ENCODE results near the gene CHSY1.

Gene CHSY1

DNA sequence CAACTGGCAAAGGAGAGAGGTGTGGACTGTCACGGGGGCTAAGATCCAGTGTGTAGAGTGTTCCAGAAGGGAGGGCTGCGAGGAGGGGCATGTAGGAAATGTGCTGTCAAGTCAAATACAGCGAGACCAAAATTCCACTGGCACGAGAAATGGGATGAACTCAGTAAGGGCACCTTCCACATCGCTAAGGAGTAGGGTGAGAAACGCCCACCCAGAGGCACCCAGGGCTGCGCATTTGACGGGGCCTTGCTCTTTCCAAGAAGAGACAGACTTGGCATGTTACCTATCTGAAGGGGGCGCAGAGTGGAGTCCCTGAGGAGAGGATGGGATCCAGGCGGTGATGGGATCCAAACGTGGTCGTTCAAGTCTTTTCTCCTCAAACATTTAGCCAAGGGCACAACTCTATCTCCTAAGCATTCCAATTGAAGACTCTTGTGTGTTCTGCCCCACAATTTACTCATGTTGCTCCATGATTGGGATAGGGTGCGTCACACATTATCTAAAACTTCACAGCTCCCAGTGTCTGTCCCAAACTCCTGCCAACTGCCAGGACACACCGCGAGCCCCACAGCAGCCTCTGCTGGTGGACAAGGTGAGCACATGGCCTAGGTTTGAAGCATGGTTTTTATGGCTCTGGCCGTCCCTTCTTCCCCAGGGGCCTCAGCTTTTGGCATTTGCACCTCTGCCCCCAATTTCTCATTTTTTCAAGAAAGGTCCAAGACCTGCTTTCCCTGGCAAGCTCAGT is 17.8 kb upstream of the CHSY1 start:
- no peak for DNase-seq (ENCODE audit: low read depth)

DNA sequence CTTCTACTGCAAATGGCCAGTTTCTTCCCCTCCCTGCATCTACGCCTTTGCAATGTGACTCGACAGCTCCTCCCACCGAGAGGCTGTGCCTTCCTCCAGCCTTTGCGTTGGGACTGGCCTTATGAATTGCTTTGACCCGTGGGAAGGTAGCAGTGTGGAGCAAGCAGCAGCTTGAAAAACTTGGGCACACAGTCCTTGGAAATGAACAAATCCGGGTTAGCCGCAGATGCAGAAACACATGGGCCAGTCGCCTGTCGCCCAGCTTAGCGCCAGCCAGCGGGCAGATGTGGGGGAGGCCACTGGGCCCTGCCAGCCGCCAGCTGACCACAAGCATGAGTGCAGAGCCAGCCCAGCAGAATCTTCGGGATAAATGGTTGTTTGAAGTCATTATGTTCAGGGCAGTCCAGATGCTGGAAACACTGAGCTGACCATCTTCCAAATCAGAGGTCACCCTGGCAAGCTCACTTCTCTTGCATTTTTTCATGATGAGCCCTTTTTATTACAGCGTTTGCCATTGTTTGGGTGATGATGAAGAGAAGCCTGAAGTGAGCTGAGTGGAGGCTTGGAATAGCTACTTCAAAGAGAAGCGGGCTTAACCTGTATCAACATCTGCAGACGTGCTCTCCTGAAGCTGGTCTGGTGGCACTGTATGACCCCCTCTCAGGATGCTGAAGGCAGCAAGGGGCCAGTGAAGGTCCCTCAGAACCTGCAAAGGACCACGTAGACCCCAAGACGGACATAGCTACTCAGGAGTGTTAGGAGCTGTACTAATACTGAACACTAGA is 15.7 kb upstream of the CHSY1 start:
- DNase-seq (ENCODE audit: low read depth) = no peak

- no peak for DNase-seq (ENCODE audit: low read depth)
Observed at GRCh38 chr15:101266787-101267186, 14.9 kb upstream of the CHSY1 start.

GRCh38 chr15:101266034-101266433 is 14.2 kb upstream of the CHSY1 start:
- DNase-seq (ENCODE audit: low read depth) = no peak

GRCh38 chr15:101264911-101265641 is 13.2 kb upstream of the CHSY1 start:
- DNase-seq (ENCODE audit: low read depth) = no peak

- no peak for DNase-seq (ENCODE audit: low read depth)
Observed at GRCh38 chr15:101264011-101264410, 12.2 kb upstream of the CHSY1 start.

DNA sequence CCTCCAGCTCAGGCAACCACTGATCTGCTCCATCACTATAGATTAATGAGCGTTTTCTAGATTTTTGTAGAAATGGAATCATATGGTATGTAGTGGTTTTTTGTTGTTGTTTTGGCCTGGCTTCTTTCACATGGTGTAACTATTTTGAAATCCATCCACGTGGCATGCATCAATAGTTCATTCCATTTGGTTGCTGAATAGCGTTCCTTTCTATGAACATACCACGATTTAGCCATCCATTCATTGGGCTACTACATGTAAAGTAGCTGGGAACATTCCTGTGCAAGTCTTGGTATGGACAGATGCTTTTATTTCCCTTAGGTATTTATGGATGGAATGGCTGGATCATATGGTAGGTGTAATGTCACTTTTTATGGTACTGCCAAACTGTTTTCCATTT is 10.7 kb upstream of the CHSY1 start:
- DNase-seq (ENCODE audit: low read depth) = no peak

- DNase-seq (ENCODE audit: low read depth) = no peak
Observed at GRCh38 chr15:101258238-101259144, 6.6 kb upstream of the CHSY1 start.

DNA sequence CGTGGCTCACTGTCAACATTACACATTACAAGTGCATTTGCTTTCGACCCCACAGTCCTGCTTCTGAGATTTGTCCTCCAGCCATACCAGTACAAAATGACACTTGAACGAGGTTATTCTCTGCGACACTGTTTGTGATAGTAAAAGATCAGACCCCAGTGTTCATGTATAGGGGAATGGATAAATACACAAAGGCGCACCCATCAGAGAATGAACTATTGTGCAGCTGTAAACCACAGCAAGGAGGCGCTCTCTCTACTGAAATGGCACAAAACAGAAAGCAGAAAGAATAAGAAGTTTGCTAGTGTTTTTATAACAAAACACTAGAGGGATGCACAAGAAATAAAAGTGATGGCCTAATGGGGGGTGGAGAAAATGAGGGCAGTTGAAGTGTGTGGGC is 4.9 kb upstream of the CHSY1 start:
- DNase-seq (ENCODE audit: low read depth) = no peak

DNA sequence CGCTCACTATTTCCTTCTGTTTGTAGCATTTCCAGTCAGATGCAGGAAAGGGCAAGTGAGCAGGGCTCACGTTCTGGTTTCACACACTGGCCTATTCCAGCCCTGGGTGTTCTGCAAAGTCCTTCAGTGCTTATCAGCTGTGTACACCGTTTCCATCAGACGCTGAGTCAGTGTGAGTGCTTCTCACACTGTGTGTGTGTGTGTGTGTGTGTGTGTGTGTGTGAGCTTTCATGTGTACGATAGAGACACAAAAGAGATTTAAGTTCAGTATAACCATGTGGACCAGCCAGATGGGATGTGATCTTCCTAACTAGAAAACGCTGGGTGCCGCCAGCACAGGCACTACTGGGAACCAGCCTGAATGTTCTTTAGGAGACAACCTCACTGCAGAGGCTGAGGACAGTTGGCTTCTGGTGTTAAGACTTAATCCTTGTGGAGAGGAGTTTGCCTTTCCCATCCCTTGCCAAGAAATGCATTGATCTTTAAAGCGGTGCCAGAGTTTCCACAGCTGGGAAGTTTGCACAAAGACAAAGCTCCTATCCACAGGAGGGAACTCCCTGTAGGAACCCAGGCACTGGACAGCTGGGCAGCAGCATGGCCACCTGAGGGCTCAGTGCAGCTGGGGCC is 3.9 kb upstream of the CHSY1 start:
- DNase-seq (ENCODE audit: low read depth) = no peak

DNA sequence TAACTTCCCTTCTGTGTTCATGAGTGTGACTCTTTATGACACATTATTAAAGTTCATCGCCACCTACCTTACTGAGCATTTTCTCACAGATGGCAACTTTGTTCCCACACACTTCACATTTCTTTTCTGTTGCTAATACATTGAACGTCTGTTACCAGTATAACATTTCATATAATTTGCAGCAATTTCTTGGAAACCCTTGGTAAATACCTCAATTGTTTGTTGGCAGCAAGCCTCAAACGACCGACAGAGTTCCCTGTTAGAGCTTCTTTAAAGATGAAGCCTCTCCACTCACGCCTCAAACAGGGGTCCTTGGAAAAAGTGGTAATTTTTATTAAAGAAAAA is 3.2 kb upstream of the CHSY1 start:
- no peak for DNase-seq (ENCODE audit: low read depth)

DNA sequence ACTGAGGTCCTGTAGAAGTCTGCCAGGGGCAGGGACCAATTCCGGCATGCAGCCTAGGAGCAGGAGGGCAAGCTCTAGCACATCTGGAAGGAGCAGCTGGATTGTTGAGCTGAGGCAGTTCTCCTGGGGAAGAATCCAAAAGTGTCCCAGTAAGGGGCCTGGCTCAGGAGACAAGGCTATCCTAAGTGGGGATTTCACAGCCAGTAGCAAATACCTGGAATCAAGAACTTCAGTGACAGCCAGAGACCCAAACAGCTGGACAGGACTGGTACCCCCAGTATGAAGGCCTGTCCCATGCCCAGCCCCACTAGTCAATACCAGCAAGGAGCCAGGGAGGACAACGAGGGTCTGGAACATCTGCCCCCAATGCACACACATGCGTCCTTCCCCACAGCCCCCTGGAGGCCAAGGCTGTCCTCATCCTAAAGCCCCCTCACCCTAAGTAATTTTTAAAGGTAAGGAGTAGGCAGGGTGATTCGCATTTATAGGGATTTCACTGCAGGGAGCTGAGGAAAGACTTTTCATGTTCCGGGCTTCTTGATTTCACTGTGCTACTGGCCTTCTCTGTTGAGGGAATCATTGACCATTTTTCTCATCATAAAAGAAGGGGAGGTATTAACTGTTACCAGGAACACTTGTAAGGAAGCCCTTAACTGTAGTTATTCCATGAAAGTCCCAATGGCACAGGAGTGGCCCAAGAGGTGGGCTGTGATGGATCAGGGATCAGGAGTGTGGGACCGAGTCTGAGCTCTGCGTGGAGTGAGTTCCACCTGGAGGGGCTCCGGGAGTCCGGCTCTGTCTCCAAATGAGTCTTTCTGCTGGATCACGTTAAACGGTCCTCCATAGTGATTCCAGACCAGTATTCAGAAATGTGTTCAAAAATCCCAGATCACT is 2.6 kb upstream of the CHSY1 start:
- no peak for DNase-seq (ENCODE audit: low read depth)

GRCh38 chr15:101252836-101253235 is 988 bp upstream of the CHSY1 start:
- DNase-seq (ENCODE audit: low read depth) = no peak

DNA sequence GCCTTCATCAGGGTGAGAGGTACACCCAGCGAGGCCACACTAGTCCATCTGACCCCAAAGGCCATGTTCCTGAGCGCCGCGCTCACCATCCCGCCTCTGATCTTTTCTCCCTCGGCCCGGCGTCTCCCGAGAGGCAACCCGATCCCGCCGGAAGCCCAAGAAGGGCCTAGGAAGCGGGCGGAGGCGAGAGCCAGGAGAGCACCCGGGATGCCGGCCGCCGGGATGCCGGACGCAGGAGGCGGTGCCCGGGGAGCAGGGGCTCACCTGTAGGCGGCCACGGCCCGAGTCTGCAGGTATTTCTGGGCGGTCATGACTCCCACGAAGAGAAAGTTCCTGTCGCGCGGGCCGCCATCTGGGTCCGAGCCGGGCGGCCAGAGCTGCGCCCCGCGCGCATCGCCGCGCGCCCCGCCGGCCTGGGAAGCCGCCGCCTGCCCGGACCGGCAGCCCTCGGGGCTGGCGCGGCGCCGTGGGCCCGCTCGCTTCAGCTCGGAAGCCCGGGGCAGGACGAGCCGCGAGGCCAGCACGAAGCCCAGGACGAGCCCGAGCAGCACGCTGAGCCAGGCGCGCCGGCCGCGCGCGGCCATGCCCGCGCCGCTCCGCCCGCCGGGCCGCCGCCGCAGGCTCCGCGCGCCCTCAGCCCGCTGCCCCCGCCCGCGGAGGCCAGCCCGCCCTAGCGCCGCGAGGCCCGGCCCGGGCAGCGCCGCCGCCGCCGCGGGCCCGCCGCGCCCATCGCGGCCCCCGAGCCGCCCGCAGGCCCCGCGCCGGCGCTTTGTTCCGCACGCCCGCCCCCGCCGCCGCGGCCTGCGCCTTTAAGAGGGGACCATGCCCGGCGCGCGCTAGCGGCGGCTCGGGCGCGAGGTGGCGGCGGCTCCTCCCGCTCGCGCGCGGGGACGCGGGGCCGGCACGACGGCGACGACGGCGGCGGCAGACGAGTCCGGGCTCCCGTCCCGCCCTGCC is 697 bp downstream of the CHSY1 start:
- peak; percentile 41 for DNase-seq (ENCODE audit: low read depth)

DNA sequence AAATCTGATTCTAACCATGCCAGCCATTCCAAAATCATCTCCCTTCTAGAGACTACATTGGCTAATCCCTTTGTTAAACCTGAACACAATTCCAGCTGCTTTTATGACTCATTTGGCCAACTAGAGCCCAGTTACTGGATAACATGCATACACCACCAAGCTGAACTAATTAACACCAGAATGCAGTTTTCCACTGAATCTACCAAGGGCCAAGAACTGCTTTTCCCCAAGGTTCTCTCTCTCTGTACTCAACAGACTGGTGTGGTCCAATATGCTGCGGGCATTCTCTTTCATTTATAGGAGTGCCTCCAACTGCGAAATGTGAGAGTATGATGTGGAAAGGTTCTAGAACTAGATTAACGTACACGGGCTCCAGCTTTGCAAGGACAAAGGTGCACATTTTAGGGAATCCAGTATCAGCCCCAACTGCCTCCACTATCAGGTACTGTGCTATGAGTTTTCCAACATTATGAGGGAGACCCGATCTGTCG is 1.5 kb downstream of the CHSY1 start:
- DNase-seq (ENCODE audit: low read depth) = no peak

DNA sequence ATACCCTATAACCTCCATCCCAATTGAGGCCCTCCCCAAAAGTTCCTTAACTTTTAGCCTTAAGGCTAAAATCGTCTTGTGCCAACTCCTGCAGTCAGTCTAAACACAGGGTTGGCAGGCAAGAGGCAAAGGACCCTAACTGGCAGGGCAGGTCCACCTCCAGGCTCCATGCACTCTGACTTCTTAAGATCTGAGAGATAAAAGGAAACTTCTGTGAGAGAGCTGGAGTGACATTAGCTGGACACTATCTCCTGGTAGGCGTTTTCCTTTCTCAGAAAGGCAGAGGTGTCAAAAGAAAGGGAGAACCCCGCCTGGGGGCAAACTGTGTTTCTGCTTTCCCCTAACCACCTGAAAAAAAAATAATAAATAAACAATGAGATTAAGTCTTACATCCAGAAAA is 3.6 kb downstream of the CHSY1 start:
- DNase-seq (ENCODE audit: low read depth) = no peak

DNA sequence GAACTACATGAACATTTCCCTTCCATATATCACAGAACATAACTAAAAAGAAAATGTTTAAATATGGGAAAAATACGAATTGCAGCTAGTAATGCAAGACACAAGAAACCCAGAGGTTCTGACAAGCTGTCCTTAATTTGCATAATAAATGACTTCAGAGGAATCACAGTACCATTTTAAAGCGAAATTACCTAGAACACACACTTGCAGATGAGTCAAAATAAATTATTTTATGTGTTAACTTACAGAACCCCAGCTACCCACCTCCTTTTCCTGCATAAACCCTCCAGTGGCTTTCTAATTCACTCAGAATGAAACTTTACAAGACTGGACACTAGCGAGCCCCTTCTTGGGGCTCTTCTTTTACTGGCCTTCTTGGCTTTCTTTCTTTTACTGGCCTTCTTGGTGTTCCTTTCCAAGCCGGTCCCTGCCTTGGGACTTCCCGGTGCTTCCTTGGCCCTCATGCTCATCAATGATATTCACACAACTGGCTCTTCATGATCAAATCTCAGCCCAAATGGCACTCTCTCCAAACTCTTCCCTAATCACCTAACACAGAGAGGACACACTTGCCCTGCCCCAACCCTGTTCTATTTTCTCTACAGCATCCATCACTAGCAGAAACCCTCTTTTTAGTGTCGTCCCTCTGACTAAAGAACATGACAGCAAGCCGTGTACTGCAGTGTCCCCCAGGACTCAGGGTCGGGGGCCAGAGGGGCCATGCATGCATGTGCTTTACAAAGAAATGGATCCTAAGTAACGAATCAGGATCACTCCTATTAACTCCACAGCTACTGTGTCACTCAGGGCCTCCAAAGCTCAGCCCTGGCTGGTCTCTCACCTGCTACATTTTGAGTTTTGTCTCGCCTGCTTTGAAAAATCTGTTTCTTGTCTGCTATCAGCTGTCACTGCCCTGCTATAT is 4.8 kb downstream of the CHSY1 start:
- no peak for DNase-seq (ENCODE audit: low read depth)

- no peak for DNase-seq (ENCODE audit: low read depth)
Observed at GRCh38 chr15:101246391-101246790, 5.5 kb downstream of the CHSY1 start.
